GM21619 (cell line): ENCODE measurements around the gene SIRT7.

Experiments used
- ATAC-seq: cut with Tn5 transposase; IDR thresholded peaks from one replicate; pipeline ENCODE4 v1.9.1; 2021; ENCODE audit not compliant: unreplicated experiment

SIRT7 gene

GRCh38 chr17:81932333-81932983 lies 14.5 kb upstream of the SIRT7 start:
- no peak for ATAC-seq

GRCh38 chr17:81931557-81932332 lies 13.8 kb upstream of the SIRT7 start:
- no peak for ATAC-seq

- ATAC-seq = no peak
These were observed 13.2 kb upstream of the SIRT7 start for GRCh38 chr17:81931189-81931556.

GRCh38 chr17:81930142-81931125 lies 12.5 kb upstream of the SIRT7 start:
- no peak for ATAC-seq

GRCh38 chr17:81929253-81930141 lies 11.5 kb upstream of the SIRT7 start:
- ATAC-seq = no peak

- no peak for ATAC-seq
These were observed 10.7 kb upstream of the SIRT7 start for GRCh38 chr17:81928544-81929252.

GRCh38 chr17:81927653-81928543 lies 9.9 kb upstream of the SIRT7 start, which contains the start of gene MAFG:
Gene MAFG (minus strand): TSS chr17:81927735. CDS start chr17:81923185, 4,550 bp downstream.
- peak; percentile 51 for ATAC-seq

- ATAC-seq = peak; percentile 16
These were observed 9.2 kb upstream of the SIRT7 start for GRCh38 chr17:81927152-81927652.

- peak; percentile 14 for ATAC-seq
These were observed 8.6 kb upstream of the SIRT7 start for GRCh38 chr17:81926451-81927151.

GRCh38 chr17:81925860-81926450 lies 8.0 kb upstream of the SIRT7 start:
- ATAC-seq = no peak

- ATAC-seq = no peak
These were observed 6.9 kb upstream of the SIRT7 start for GRCh38 chr17:81924557-81925532.

GRCh38 chr17:81923302-81924260 lies 5.6 kb upstream of the SIRT7 start:
- no peak for ATAC-seq

- ATAC-seq = no peak
These were observed 4.8 kb upstream of the SIRT7 start for GRCh38 chr17:81922566-81923301.

GRCh38 chr17:81921996-81922565 lies 4.1 kb upstream of the SIRT7 start:
- no peak for ATAC-seq
